GM18858 (cell line): ENCODE results near the gene SLC7A10.

Experiments
- ATAC-seq: cut with Tn5 transposase; IDR thresholded peaks from one replicate; pipeline ENCODE4 v1.9.1; 2021; ENCODE audit not compliant: unreplicated experiment

SLC7A10 gene

GRCh38 chr19:33225458-33225926, at the start of gene SLC7A10:
SLC7A10 (minus strand) TSS chr19:33225850; CDS start chr19:33225703, 147 bp downstream.
- no peak for ATAC-seq

GRCh38 chr19:33274663-33275558, 49.3 kb upstream of the SLC7A10 start:
- no peak for ATAC-seq

DNA sequence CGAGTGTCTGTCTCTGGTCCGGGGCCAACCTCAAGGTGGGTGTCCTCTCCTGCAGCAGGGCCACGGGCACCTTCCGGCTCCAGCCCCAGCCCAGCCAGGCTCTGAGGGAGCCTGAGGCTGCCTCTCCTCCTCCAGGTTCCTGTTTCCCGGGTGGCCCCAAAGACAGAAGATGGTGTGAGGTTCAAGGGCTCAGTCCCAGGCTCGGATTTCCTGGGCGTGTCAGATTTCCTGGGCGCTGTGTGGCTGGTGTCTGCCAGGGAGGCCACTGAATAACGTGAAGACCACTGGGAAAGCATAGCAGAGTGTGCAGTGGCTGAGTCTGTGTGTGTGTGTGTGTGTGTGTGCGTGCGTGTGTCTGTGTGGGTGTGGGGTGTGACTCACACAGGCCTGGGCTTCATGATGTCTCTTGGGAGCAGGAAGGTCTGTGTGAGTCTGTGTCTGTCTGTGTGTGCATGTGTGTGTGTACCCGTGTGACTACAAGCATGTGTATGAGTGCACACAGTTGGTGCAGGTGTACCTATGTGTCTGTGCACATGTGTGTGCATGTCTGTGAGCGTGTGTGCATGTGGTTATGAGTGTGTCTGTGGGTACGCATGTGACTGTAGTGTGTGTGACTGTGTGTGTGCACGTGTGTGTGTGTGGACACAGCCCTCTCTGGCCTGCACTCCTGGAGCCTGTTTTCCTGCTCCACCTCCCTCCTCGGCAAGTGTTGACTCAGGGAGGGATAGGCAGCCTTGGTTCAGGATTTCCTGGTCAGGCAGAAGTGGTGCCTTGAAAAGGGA, 48.4 kb upstream of the SLC7A10 start:
- no peak for ATAC-seq

DNA sequence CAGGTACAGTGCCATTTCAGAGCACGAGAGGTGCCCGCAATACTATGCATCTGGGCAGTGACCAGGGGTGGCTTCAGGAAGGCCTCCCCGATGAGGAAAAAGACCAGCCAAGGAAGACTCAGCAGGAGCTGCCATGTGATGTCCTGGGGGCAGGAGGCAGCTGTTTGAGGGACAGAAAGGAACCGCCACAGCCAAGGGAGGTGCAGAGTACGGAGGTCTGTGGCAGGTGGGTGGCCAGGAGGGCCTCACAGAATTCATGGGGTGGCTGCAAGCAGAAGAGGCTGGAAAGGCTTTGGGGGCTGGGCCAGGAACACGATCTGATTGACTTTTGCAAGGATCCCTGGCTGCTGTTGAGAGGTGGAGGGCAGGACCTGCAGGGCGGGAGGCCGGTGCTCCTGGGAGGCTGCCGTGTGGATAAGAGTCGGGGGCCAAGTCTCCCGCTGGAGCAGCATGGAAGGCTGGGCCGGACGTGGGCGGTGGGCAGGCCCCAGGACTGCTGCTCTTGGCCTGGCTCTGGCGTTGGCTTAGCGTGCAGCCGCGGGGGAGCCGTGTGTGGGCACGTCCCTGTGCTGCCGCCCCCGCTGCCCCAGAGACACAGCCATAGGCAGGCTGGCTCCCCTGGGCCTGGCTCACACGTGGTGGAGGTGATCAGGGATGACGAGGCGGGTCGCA, 47.6 kb upstream of the SLC7A10 start:
- no peak for ATAC-seq

GRCh38 chr19:33271246-33272021, 45.8 kb upstream of the SLC7A10 start:
- ATAC-seq, result no peak

DNA sequence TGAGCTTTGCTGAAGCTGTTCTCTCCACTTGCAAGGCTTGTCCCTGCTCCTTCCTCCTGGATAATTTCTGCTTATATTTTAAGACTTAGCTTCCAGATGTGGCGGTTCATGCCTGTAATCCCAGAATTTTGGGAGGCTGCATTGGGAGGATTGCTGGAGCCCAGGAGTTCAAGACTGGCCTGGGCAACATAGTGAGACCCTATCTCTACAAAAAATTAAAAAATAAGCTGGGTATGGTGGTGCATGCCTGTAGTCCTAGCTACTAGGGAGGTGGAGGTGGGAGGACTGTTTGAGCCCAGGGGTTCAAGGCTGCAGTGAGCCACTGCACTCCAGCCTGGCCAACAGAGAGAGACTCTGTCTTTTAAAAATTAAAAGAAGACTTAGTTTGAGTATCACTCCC, 45.1 kb upstream of the SLC7A10 start:
- no peak for ATAC-seq

DNA sequence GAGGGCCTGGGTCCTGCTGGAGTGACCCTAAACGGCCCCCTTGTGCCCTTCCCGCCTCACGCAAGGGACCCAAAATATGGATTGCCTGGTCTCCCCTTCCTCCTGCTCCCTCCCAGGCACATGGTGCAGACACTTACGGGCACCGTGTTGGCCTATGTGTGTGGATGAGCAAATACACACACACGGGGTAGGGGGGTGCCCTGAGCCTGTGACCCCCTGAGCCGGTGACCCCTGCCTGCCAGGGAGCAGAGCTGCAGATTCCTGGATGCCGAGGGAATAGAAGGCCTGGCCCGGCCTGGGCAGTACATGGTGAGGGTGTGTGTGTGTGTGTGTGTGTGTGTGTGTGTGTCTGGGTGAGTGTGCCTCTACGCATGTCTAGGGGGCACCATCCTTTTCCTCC, 43.4 kb upstream of the SLC7A10 start:
- ATAC-seq, result no peak

GRCh38 chr19:33268162-33268991, 42.7 kb upstream of the SLC7A10 start:
- no peak for ATAC-seq

GRCh38 chr19:33267706-33268105, 42.1 kb upstream of the SLC7A10 start:
- ATAC-seq, result no peak

GRCh38 chr19:33266974-33267484, 41.4 kb upstream of the SLC7A10 start:
- no peak for ATAC-seq

DNA sequence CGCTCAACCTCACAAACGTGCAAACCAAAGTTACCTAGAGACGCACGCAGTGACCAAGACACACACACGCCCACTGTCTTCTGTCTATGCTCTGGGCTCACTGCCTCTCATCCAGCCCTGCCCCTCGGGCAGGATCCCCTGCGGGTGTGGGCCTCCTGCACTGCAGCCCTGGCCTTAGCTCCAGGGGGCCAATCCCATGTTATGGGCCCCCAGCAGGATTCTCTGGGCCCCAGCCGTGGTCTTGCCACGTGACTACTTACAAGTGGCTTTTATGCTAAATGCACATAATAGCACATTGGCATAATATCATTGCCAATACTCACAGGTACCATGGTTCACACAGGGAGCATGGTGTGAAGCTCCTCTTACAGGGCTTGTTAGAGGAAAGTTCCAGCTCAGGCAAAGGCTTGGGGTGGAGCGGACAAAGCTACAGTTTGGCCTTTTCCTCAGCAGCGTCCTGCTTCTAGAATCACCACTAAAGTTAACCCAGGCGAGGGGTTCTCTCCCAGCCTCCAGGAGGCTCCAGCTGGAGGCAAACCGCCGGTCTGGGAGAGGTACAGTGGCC, 39.3 kb upstream of the SLC7A10 start:
- ATAC-seq, result no peak

- ATAC-seq, result no peak
Observed at GRCh38 chr19:33263325-33264023, 37.8 kb upstream of the SLC7A10 start.

- no peak for ATAC-seq
Observed at GRCh38 chr19:33261511-33262189, 36.0 kb upstream of the SLC7A10 start.

DNA sequence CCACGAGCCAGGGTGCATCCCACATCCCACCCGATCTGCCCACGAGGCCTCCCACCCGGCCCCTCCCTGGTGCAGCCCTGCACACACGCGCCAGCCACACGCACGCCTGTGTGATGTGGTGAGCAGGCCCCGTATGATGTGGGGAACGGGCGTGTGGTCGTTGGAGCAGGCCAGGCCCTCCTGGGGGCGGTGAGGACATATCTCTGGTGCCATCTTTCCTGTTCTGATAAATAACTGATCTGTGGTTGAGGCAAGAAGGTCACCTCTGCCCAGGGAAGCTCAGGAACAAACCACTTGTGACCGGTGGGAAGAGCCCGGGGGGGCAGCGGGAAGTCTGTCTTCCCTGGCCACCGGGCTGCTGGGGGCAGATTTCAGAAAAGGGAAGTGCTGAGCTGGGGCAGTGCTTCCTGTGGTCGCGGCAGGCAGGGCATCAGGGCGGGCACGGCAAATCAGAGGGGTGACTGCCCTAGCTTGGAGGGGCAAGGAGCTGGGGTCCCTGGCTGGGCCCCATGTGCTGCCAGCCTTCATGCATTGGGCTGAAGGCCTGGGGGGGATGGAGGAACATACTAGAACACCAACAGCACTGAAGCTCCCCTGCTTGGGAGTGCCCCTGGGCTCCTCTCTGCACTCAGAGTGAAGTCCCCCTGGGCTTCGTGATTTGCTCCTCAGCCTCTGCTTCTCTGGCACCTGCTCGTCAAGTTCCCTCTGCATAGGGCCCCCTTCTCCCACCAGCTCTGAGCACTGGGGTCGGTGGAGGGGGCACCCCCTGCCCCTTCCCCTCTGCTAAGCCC, 35.2 kb upstream of the SLC7A10 start:
- no peak for ATAC-seq

DNA sequence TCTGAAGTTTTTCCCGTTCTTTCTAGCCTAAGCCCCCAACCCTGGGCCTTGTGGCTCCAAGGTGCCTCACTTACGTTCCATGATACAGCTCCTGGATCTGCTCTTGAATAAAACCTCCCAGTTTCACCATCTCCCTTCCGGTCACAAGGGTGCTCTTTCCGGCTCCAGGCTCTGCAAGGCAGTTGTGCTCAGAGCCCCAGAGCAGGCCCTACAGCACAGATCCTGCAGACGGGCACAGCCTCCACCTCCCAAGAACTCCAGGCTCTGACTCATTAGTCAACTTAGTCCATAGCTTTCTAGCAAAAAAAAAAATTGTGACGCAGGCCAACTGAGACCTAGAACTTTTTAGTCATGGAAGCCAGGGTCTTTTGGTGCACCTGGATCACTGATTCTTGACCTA, 33.9 kb upstream of the SLC7A10 start:
- no peak for ATAC-seq

DNA sequence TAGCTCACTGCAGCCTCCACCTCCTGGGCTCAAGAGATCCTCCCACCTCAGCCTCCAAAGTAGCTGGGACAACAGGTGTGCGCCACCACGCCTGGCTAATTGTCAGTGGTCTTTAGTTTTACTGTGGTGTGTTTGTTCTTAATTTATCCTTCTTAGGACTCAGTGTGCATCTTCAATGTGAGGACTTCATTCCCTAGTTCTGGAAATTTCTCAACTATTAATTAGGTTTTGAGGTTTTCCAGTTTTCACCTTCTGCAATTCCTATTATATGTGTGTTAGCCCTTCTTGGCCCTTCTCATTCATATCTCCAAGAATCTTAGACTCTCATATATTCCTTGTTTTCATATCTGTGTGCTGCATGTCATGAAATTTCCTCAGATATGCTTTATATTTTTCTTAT, 32.2 kb upstream of the SLC7A10 start:
- no peak for ATAC-seq

- no peak for ATAC-seq
Observed at GRCh38 chr19:33256261-33256660, 30.6 kb upstream of the SLC7A10 start.
